HepG2 (cell line): ENCODE data around the gene TPSAB1.

Experiments used
- ARNTL ChIP-seq: sonication (generic); formaldehyde crosslinking; IDR thresholded peaks from 2 replicates; pipeline ENCODE4 v1.4.0; 2020; ENCODE audit warnings: mild to moderate bottlenecking, missing genetic modification reagents
- KDM5A ChIP-seq: fragments of 200-600 bp; sonication (generic); IDR thresholded peaks from 2 replicates; pipeline ENCODE4 v1.7.0; 2018; ENCODE audit warnings: antibody characterized with exemption, mild to moderate bottlenecking, low read length, borderline replicate concordance
- NFE2L2 ChIP-seq: fragments of 150-350 bp; IDR thresholded peaks from 2 replicates; pipeline ENCODE4 v1.6.1; 2014; ENCODE audit warnings: low read length
- POLR2A ChIP-seq, 2 experiments: IDR thresholded peaks; 2 replicates each; pipeline ENCODE4 v1.6.1; 2011; ENCODE audit warnings: low read depth in 2 of 2, low read length in 2 of 2, mild to moderate bottlenecking in 1 of 2, moderate library complexity in 1 of 2; ENCODE audit not compliant: insufficient read depth in 1 of 2
- RXRA ChIP-seq: sonication (generic); formaldehyde crosslinking; IDR thresholded peaks from 2 replicates; pipeline ENCODE4 v1.5.1; 2020; ENCODE audit warnings: missing genetic modification reagents
- SMARCC2 ChIP-seq: fragments of 450-650 bp; IDR thresholded peaks from 2 replicates; pipeline ENCODE4 v1.6.1; 2017; ENCODE audit warnings: antibody characterized with exemption, mild to moderate bottlenecking
- ZNF841 ChIP-seq: sonication (generic); formaldehyde crosslinking; IDR thresholded peaks from 2 replicates; pipeline ENCODE4 v1.8.1; 2023; ENCODE audit warnings: missing genetic modification reagents, borderline replicate concordance
- TF ChIP-seq, protein P1 (sequence below): sonication (generic); formaldehyde crosslinking; conservative IDR thresholded peaks from 2 replicates; pipeline ENCODE4 v1.8.0; 2022; ENCODE audit warnings: low read depth, missing genetic modification reagents
- TF ChIP-seq, protein P2 (sequence below): sonication (generic); formaldehyde crosslinking; IDR thresholded peaks from 2 replicates; pipeline ENCODE4 v1.5.0; 2020; ENCODE audit warnings: mild to moderate bottlenecking, missing genetic modification reagents, moderate library complexity

DNA sequence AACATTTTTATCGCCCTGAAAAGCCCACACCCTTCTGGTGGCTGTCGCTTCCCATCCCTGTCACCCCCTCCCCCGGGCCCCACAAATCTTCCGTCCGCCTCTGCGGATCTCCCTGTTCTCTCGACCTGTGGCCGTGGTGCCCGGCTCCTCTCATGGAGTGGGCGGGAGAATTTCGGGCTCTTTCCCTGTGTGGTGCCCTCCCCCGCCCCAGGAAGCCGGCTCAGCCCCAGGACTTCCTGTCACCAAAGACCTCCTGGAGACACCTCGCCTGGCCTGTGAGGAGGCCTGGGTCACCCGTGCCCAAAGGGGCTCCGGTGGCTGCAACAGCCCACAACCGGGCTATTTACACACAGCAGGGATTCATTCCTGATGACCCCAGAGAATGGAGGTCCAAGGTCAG lies 42.8 kb downstream of the TPSAB1 start:
- TF ChIP-seq SMARCC2 = no peak
- TF ChIP-seq ZNF841 (CRISPR knock-in tag) = no peak
- TF ChIP-seq, protein P1, sequence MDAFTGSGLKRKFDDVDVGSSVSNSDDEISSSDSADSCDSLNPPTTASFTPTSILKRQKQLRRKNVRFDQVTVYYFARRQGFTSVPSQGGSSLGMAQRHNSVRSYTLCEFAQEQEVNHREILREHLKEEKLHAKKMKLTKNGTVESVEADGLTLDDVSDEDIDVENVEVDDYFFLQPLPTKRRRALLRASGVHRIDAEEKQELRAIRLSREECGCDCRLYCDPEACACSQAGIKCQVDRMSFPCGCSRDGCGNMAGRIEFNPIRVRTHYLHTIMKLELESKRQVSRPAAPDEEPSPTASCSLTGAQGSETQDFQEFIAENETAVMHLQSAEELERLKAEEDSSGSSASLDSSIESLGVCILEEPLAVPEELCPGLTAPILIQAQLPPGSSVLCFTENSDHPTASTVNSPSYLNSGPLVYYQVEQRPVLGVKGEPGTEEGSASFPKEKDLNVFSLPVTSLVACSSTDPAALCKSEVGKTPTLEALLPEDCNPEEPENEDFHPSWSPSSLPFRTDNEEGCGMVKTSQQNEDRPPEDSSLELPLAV (CRISPR knock-in tag) = no peak
- no peak for TF ChIP-seq POLR2A (IDR thresholded peaks at IDR 0.05; ENCODE audit: insufficient read depth in 1 of 2, low read depth in 2 of 2, low read length in 2 of 2)
- no peak for TF ChIP-seq NFE2L2
- TF ChIP-seq RXRA = no peak
- TF ChIP-seq KDM5A = no peak
- no peak for TF ChIP-seq ARNTL (CRISPR knock-in tag)
- TF ChIP-seq, protein P2, sequence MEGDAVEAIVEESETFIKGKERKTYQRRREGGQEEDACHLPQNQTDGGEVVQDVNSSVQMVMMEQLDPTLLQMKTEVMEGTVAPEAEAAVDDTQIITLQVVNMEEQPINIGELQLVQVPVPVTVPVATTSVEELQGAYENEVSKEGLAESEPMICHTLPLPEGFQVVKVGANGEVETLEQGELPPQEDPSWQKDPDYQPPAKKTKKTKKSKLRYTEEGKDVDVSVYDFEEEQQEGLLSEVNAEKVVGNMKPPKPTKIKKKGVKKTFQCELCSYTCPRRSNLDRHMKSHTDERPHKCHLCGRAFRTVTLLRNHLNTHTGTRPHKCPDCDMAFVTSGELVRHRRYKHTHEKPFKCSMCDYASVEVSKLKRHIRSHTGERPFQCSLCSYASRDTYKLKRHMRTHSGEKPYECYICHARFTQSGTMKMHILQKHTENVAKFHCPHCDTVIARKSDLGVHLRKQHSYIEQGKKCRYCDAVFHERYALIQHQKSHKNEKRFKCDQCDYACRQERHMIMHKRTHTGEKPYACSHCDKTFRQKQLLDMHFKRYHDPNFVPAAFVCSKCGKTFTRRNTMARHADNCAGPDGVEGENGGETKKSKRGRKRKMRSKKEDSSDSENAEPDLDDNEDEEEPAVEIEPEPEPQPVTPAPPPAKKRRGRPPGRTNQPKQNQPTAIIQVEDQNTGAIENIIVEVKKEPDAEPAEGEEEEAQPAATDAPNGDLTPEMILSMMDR = no peak
